ENCODE results near the gene ERCC6L2. TPM values are rescaled to one million over a fixed set of nuclear protein-coding genes. Genes with fewer than 3 reads are reported as not detected.

Gene ERCC6L2
- total RNA-seq, 1 experiment from 2014 or later = 20.3 TPM

DNA sequence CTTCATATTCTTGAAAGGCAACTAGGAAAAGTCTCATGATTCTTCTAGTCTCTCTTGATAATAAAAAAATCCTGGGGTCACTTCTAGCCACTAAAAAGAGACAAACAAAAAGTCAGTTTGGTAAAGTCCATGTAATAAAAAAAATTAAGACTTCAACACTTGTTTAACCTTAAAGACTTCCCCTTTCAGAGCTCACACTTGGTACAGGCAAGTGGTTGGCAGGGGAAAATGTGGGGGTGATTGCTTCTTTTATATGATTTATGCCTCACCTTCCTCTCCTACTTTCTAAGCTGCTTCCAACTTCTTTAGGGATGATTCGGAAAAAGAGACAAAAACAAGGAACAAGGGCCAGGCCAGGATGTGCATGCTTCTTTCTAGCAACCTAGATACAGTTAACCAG is 5.1 kb upstream of the ERCC6L2 start:
- H3K36me3 Mint-ChIP-seq (ENCODE audit: insufficient read depth, unreplicated experiment) = no peaks in the 10 kb centered on the region
- BruUV-seq (replicated peaks) = no TSS peak
- no peak for DNase-seq
- TF ChIP-seq, protein P1, sequence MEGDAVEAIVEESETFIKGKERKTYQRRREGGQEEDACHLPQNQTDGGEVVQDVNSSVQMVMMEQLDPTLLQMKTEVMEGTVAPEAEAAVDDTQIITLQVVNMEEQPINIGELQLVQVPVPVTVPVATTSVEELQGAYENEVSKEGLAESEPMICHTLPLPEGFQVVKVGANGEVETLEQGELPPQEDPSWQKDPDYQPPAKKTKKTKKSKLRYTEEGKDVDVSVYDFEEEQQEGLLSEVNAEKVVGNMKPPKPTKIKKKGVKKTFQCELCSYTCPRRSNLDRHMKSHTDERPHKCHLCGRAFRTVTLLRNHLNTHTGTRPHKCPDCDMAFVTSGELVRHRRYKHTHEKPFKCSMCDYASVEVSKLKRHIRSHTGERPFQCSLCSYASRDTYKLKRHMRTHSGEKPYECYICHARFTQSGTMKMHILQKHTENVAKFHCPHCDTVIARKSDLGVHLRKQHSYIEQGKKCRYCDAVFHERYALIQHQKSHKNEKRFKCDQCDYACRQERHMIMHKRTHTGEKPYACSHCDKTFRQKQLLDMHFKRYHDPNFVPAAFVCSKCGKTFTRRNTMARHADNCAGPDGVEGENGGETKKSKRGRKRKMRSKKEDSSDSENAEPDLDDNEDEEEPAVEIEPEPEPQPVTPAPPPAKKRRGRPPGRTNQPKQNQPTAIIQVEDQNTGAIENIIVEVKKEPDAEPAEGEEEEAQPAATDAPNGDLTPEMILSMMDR (IDR thresholded peaks at IDR 0.05; ENCODE audit: unreplicated experiment) = no peak
- H3K9me3 Mint-ChIP-seq (ENCODE audit: low read depth, unreplicated experiment) = no peaks in the 10 kb centered on the region
- CTCF ChIA-PET = no interaction called here
- H3K4me3 Mint-ChIP-seq (ENCODE audit: low read depth, unreplicated experiment) = no peak overlapping the region
- H3K4me1 Mint-ChIP-seq (ENCODE audit: low read depth, unreplicated experiment) = no peaks in the 10 kb centered on the region
- intact Hi-C loops (cut with micrococcal nuclease; ENCODE audit: unreplicated experiment) = no loop called here
- no peaks in the 10 kb centered on the region for H3K27me3 Mint-ChIP-seq (ENCODE audit: unreplicated experiment)
- no peak overlapping the region for H3K27ac Mint-ChIP-seq (ENCODE audit: unreplicated experiment)

DNA sequence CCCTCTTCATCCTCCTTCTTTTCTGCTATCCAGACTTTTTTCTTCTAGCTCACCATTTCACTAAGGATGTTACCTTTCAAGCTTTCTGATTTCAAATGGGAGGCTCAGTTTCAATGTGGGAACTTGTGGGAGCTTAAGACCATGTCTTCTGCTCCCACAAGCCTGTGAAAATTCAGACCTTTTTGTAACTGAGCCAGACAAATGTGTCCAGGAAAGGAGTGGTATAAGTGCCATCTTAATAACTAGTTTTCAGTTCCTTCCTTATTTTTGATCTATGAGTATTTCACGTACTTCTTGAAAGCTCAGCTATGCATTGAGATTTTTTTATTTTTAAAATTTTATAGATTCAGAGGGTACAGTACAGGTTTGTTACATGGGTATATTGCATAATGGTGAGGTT is 4.6 kb upstream of the ERCC6L2 start:
- TF ChIP-seq, protein P1 (IDR thresholded peaks at IDR 0.05; ENCODE audit: unreplicated experiment) = no peak
- no peaks in the 10 kb centered on the region for H3K27me3 Mint-ChIP-seq (ENCODE audit: unreplicated experiment)
- H3K9me3 Mint-ChIP-seq (ENCODE audit: low read depth, unreplicated experiment) = no peaks in the 10 kb centered on the region
- DNase-seq = no peak
- intact Hi-C loops (cut with micrococcal nuclease; ENCODE audit: unreplicated experiment) = no loop called here
- H3K36me3 Mint-ChIP-seq (ENCODE audit: insufficient read depth, unreplicated experiment) = no peaks in the 10 kb centered on the region
- no TSS peak for BruUV-seq (replicated peaks)
- H3K4me3 Mint-ChIP-seq (ENCODE audit: low read depth, unreplicated experiment) = no peak overlapping the region
- H3K27ac Mint-ChIP-seq (ENCODE audit: unreplicated experiment) = no peak overlapping the region
- CTCF ChIA-PET = no interaction called here
- H3K4me1 Mint-ChIP-seq (ENCODE audit: low read depth, unreplicated experiment) = no peaks in the 10 kb centered on the region

DNA sequence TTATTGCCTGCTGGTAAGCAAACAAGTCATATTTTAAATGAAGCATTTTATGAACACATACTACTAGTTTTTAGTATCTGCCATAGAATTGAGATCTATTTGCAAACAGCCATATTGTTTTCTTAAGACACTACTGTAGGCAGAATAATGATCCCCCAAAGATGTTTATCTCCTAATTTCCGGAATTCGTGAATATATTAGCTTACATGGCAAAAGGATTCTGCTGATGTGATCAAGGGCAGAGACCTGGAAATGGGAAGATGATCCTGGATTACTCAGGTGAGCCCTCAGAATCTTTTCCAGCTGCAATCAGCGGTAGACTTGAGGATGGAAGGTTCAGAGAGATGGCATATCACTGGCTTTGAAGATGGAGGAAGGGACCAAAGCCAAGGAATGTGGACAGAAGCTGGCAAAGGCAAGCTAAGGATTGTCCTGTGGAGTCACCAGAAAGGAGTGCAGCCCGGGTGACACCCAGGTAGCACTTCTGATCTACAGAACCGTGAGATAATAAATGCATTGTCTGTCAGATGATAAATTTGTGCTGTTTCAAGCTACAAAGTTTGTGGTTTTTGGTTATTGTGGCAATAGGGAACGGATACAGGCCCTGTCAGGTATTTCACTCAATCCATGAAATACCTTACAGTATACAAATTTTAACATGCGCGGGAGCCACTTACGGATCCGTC is 1.0 kb upstream of the ERCC6L2 start:
- Mint-ChIP-seq H3K4me3 (ENCODE audit: low read depth, unreplicated experiment) (no peak overlapping the region), H3K27me3 (ENCODE audit: unreplicated experiment) (no peaks in the 10 kb centered on the region), H3K27ac (ENCODE audit: unreplicated experiment) (no peak overlapping the region), H3K4me1 (ENCODE audit: low read depth, unreplicated experiment) (no peaks in the 10 kb centered on the region), H3K9me3 (ENCODE audit: low read depth, unreplicated experiment) (no peaks in the 10 kb centered on the region), H3K36me3 (ENCODE audit: insufficient read depth, unreplicated experiment) (no peaks in the 10 kb centered on the region)
- CTCF ChIA-PET = no interaction called here
- intact Hi-C loops (cut with micrococcal nuclease; ENCODE audit: unreplicated experiment) = no loop called here
- TF ChIP-seq, protein P1 (IDR thresholded peaks at IDR 0.05; ENCODE audit: unreplicated experiment) = no peak
- no peak for DNase-seq
- BruUV-seq (replicated peaks) = no TSS peak

DNA sequence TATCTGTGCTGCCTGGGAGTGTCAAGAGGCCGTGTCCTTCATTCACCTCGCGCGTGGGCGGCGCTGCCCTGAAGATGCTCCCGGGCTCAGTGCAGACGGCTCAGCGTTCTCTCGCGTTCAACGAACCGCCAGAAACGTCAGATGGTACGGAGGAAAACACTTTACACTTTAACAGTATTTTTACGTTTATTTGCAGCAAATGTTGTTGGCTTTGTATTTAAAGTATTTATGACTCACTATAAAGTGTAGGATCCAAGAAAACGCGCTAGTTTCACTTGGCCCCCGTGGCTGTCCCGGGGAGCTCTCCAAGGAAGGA is 544 bp upstream of the ERCC6L2 start:
- BruUV-seq (replicated peaks) = TSS peak; percentile 66
- H3K36me3 Mint-ChIP-seq (ENCODE audit: insufficient read depth, unreplicated experiment) = no peaks in the 10 kb centered on the region
- no peaks in the 10 kb centered on the region for H3K9me3 Mint-ChIP-seq (ENCODE audit: low read depth, unreplicated experiment)
- CTCF ChIA-PET = no interaction called here
- no peaks in the 10 kb centered on the region for H3K4me1 Mint-ChIP-seq (ENCODE audit: low read depth, unreplicated experiment)
- H3K27me3 Mint-ChIP-seq (ENCODE audit: unreplicated experiment) = no peaks in the 10 kb centered on the region
- no peak overlapping the region for H3K27ac Mint-ChIP-seq (ENCODE audit: unreplicated experiment)
- DNase-seq = peak; percentile 22
- intact Hi-C loops (cut with micrococcal nuclease; ENCODE audit: unreplicated experiment) = no loop called here
- no peak overlapping the region for H3K4me3 Mint-ChIP-seq (ENCODE audit: low read depth, unreplicated experiment)
- TF ChIP-seq, protein P1 (IDR thresholded peaks at IDR 0.05; ENCODE audit: unreplicated experiment) = no peak
